Epithelial cell of esophagus (primary cell): Measurements from ENCODE around the gene GPR171.

Experiments
- DNase-seq: peaks from one replicate; pipeline ENCODE4 v3.0.0; 2010; ENCODE audit warnings: low read depth
- H3K4me3 ChIP-seq: 2 replicates; pipeline ENCODE4 v1.5.1; 2011; ENCODE audit warnings: mild to moderate bottlenecking, low read length, control low read depth
- TF ChIP-seq, protein P1 (sequence below): IDR thresholded peaks from 2 replicates; pipeline ENCODE4 v1.5.1; 2011; ENCODE audit warnings: low read depth, mild to moderate bottlenecking, low read length, control low read depth, inconsistent platforms; ENCODE audit not compliant: insufficient read depth; ENCODE audit errors: missing control alignments

The GPR171 gene

DNA sequence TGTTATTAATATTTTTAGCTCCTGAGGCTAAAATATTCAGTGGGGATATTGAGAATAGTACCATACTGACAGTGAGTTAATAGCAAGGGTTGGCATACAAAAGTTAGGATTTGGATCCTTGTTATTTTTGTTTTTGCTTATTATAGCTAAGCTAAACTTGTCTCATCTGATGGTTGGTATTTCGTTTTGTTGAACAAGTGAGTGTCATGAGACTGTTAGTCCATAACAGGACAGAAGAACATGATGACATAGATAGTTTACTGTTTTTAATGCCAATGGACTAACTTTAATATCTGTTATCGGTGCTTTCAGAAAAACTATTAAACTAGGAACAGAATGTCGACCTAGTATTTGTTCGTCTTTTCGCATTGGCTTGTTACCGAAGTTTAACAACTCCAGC is 48.5 kb downstream of the GPR171 start:
- no peak overlapping the region for H3K4me3 ChIP-seq
- no peak for DNase-seq
- TF ChIP-seq, protein P1, sequence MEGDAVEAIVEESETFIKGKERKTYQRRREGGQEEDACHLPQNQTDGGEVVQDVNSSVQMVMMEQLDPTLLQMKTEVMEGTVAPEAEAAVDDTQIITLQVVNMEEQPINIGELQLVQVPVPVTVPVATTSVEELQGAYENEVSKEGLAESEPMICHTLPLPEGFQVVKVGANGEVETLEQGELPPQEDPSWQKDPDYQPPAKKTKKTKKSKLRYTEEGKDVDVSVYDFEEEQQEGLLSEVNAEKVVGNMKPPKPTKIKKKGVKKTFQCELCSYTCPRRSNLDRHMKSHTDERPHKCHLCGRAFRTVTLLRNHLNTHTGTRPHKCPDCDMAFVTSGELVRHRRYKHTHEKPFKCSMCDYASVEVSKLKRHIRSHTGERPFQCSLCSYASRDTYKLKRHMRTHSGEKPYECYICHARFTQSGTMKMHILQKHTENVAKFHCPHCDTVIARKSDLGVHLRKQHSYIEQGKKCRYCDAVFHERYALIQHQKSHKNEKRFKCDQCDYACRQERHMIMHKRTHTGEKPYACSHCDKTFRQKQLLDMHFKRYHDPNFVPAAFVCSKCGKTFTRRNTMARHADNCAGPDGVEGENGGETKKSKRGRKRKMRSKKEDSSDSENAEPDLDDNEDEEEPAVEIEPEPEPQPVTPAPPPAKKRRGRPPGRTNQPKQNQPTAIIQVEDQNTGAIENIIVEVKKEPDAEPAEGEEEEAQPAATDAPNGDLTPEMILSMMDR: no peak

DNA sequence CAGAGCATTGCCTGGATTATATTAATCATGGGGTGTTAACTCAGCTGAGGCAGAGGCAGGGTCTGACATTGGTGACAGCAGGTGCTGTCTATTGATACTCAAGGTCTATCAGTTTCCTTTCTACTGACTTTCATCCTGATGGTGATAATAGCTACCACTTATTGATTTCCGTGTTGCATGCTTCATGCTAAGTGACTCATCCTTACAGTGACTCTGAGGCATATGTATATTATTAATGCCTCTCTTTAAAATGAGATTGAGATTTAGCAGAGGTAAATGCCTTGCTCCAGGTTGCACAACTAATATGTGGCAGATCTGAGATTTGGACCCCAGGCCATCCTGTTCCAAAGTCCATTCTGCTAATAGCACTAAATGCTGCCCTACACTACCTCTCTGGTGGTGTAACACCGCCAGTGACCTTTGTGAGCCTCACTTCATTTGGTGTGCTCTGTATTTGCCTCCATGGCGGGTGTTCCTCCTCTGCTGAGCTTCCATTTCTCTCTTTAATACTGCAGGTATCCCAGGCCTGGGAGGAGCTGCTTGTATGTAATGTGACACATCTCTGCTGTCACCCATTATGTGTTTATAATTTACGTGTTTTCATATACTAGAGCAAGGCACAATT is 50.4 kb downstream of the GPR171 start:
- DNase-seq: no peak
- H3K4me3 ChIP-seq: no peak overlapping the region
- TF ChIP-seq, protein P1: no peak
